ENCODE measurements around the gene GADD45B.
"Not testable (repeated sequence)": the region's sequence is repeated elsewhere in the genome, so short reads cannot be mapped to it uniquely, and the experiment has no call there.

The GADD45B gene

DNA sequence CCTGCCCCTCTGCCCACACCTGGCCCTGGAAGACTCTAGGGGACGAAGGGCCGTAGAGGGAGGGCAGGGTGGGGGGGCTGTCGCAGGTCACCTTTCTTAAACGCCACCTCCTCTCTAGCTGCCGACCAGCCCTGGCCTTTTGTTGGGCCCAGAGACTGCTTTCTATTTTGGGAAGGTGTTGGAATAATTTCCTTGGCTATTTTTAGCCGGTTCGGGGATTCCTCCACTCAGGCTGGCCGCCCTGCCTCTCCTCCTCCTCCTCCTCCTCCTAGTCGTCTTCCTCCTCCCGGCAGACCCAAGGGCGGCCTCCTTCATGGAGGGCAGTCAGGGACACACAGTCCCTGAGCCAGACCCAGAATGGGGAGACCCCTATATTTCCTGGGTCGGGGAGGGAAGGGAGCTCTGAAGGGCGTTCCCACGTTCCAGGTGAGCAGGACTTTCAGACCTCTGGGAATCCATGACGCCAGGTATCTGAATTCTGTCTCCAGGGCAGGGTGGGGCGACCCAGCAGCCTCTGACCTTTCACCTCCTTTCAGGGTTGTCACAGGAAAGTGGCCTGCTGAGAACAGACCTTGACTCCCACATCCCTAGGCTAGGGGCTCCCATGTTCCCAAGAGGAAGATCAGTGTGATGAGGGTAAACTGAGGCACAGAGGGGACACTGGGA, 19.9 kb downstream of the GADD45B start:
- peak overlapping the region; percentile 66 for H3K4me3 ChIP-seq (ENCODE audit: low read length)
- peak; percentile 42 for DNase-seq (ENCODE audit: low read depth)

DNA sequence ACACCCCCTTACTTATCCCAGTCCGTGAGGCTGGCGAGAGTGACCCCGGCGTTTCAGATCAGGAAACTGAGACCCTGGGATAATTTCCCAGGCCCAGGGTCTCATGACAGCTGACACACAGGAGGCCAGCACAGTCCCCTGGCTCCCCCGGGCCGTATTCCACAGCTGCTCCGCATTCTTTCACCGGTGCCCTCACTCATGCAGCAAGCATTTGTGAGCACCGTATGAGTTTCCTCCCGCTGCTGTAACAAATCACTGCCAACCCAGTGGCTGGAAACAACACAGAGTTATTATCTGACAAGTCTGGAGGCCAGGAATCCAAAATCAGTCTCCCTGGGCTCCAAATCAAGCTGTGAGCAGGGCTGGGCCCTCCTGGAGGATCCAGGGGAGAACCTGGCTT, 21.3 kb downstream of the GADD45B start:
- DNase-seq (ENCODE audit: low read depth) = no peak
- no peak overlapping the region for H3K4me3 ChIP-seq (ENCODE audit: low read length)
- TF ChIP-seq, protein P1, sequence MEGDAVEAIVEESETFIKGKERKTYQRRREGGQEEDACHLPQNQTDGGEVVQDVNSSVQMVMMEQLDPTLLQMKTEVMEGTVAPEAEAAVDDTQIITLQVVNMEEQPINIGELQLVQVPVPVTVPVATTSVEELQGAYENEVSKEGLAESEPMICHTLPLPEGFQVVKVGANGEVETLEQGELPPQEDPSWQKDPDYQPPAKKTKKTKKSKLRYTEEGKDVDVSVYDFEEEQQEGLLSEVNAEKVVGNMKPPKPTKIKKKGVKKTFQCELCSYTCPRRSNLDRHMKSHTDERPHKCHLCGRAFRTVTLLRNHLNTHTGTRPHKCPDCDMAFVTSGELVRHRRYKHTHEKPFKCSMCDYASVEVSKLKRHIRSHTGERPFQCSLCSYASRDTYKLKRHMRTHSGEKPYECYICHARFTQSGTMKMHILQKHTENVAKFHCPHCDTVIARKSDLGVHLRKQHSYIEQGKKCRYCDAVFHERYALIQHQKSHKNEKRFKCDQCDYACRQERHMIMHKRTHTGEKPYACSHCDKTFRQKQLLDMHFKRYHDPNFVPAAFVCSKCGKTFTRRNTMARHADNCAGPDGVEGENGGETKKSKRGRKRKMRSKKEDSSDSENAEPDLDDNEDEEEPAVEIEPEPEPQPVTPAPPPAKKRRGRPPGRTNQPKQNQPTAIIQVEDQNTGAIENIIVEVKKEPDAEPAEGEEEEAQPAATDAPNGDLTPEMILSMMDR (conservative IDR thresholded peaks at IDR 0.05; ENCODE audit: low read length) = no peak

More for the DNA sequence above, 19.9 kb downstream of the GADD45B start:
- TF ChIP-seq, protein P1 (conservative IDR thresholded peaks at IDR 0.05; ENCODE audit: low read length) = no peak

DNA sequence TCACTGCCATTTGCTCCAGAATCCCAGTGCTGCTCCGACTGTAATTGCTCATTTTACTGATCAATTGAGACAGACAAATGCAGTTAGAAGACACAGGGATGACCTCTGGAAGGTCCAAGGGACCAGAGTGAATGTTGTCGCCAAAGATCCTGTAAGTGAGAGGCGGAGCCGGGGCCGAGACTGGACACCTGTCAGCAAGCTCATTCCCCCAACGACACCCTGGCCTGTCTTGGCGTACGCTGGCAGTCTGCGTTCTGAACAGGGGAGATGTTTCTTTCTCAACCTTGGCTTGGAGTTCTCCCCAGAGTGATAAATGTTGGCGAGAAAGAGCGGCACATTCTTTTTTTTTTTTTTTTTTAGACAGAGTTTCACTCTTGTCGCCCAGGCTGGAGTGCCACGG, 24.2 kb downstream of the GADD45B start:
- no peak for DNase-seq (ENCODE audit: low read depth)
- H3K4me3 ChIP-seq (ENCODE audit: low read length) = no peak overlapping the region
- TF ChIP-seq, protein P1 (conservative IDR thresholded peaks at IDR 0.05; ENCODE audit: low read length) = no peak

DNA sequence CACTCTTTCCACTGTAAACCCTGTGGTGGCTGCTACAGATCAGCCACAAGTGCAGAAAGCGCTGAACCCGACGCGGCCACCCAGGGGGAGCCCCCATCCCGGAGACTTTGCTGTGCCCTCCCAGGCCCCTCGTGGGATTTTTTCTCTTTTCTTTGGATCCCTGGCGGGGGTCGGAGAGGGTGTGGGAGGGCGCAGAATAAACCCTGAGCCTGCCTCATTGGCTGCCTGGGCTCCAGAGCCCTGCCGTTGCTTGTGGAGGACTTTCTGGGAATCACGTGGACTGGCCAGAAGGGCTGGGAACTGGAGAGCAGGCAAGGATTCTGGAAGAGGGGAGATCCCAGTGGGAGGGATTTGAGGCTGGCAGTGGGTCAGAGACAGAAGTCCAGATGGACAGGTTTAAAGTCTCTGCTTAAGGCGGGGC, 24.9 kb downstream of the GADD45B start:
- DNase-seq (ENCODE audit: low read depth) = no peak
- no peak overlapping the region for H3K4me3 ChIP-seq (ENCODE audit: low read length)
- TF ChIP-seq, protein P1 (conservative IDR thresholded peaks at IDR 0.05; ENCODE audit: low read length) = no peak

DNA sequence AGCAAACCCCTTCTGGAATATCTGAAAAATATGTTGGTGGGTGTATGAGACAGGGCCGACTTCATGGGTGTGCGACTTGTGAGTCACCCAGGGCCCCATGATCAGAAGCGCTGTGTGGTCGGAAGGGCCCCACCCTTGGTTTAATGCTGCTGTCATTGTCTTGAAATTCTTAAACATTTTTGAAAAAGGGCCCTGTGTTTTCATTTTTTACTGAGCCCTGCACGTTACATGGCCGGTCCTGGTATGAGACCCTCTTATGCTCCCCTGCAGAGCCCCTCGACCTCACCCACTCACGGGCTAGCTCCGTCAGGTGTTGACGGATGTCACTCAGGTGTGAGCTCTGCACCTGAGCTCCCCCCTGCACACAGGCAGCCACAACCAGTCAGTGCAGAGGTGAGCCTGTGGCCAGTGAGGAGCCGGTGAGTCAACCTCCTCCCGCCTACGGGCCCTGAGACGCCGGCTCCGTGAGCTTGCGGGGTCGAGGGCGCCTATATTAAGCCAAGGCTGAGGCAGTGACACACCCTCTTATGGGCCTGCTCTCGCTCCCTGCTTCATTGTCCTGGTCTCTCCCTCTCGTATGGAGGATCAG, 27.7 kb downstream of the GADD45B start:
- peak; percentile 88 for DNase-seq (ENCODE audit: low read depth)
- H3K4me3 ChIP-seq (ENCODE audit: low read length) = no peak overlapping the region
- TF ChIP-seq, protein P1 (conservative IDR thresholded peaks at IDR 0.05; ENCODE audit: low read length) = no peak

DNA sequence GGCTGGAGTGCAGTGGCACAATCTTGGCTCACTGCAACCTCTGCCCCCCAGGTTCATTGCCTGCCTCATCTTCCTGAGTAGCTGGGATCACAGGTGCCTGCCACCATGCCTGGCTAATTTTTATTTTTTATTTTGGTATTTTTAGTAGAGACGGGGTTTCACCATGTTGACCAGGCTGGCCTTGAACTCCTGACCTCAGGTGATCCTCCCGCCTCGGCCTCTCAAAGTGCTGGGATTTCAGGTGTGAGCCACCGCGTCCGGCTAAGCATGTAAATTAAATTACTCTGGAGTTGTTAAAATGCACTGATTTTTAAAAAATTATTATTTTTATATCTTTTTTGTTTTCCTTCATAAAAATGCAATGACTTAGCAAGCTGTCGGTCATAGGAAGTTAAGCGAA, 30.7 kb downstream of the GADD45B start:
- not testable (repeated sequence) for DNase-seq (ENCODE audit: low read depth); H3K4me3 ChIP-seq (ENCODE audit: low read length)

DNA sequence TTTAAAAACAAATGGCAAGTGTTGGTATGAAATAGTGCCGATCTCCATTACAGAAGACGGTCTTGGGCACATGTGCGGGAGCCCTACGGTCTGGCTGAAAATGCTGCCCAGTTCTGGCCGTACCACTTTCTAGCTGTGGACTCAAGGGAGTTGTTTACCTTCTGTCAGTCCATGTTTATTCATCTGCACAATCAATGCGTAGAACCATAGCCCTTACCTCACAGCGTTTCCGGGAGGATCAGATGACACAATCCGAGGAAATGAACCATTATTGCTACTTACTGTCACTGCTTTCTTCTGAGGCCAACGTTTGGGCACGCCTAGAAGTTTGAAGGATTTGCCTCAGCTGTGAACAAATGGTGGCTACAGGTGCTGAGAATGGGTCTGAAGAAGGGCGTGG, 31.2 kb downstream of the GADD45B start:
- DNase-seq (ENCODE audit: low read depth) = peak; percentile 58
- H3K4me3 ChIP-seq (ENCODE audit: low read length) = no peak overlapping the region
- TF ChIP-seq, protein P1 (conservative IDR thresholded peaks at IDR 0.05; ENCODE audit: low read length) = no peak
